Coronary artery (tissue), 2 donors: Measurements from ENCODE around the gene ZNF529.

Experiments
- DNase-seq: peaks from one replicate; pipeline ENCODE4 v3.0.0-alpha.2; 2017; ENCODE audit warnings: low spot score
- H3K27ac ChIP-seq, 2 donors: fragments of 200-600 bp; sonication (generic); one replicate each; pipeline ENCODE4 v1.5.1; 2016 to 2019
- H3K4me3 ChIP-seq: fragments of 200-600 bp; sonication (generic); 2 replicates; pipeline ENCODE4 v1.5.1; 2016; ENCODE audit warnings: mild to moderate bottlenecking, moderate library complexity
- CTCF ChIP-seq: fragments of 200-600 bp; sonication (generic); IDR thresholded peaks from one replicate; pipeline ENCODE4 v1.5.1; 2019; ENCODE audit warnings: antibody characterized with exemption

Gene ZNF529

GRCh38 chr19:36528921-36529518 lies 44.1 kb downstream of the ZNF529 start:
- Histone ChIP-seq H3K4me3 (peak overlapping the region; percentile 94), H3K27ac (peak overlapping the region; percentile 85 to 98)
- DNase-seq = no peak
- TF ChIP-seq CTCF = no peak

GRCh38 chr19:36528194-36528920 lies 44.7 kb downstream of the ZNF529 start, which contains the start of gene ZNF260:
Gene ZNF260 (minus strand): TSS chr19:36528271. CDS start chr19:36515238, 13,033 bp downstream.
- TF ChIP-seq CTCF = no peak
- Histone ChIP-seq H3K4me3 (peak within 1 kb of the TSS; percentile 94), H3K27ac (peak within 1 kb of the TSS; percentile 85 to 98)
- DNase-seq = peak; percentile 97

GRCh38 chr19:36527873-36528193 lies 45.3 kb downstream of the ZNF529 start:
- no peak for DNase-seq
- no peak for TF ChIP-seq CTCF
- Histone ChIP-seq H3K27ac (peak overlapping the region; percentile 85 to 98), H3K4me3 (peak overlapping the region; percentile 94)

GRCh38 chr19:36527341-36527740 lies 45.8 kb downstream of the ZNF529 start:
- DNase-seq = no peak
- H3K4me3 ChIP-seq = peak overlapping the region; percentile 94
- no peak for TF ChIP-seq CTCF
- no peak overlapping the region for H3K27ac ChIP-seq

- no peak for DNase-seq
- Histone ChIP-seq H3K27ac (no peak overlapping the region), H3K4me3 (no peak overlapping the region)
- TF ChIP-seq CTCF = no peak
Observed at GRCh38 chr19:36526581-36526980, 46.5 kb downstream of the ZNF529 start.

- Histone ChIP-seq H3K27ac (no peak overlapping the region), H3K4me3 (no peak overlapping the region)
- no peak for TF ChIP-seq CTCF
- DNase-seq = no peak
Observed at GRCh38 chr19:36524617-36525016, 48.5 kb downstream of the ZNF529 start.
